ENCODE results near the gene USP36.
"Not testable (repeated sequence)": the region's sequence is repeated elsewhere in the genome, so short reads cannot be mapped to it uniquely, and the experiment has no call there.

USP36 gene

DNA sequence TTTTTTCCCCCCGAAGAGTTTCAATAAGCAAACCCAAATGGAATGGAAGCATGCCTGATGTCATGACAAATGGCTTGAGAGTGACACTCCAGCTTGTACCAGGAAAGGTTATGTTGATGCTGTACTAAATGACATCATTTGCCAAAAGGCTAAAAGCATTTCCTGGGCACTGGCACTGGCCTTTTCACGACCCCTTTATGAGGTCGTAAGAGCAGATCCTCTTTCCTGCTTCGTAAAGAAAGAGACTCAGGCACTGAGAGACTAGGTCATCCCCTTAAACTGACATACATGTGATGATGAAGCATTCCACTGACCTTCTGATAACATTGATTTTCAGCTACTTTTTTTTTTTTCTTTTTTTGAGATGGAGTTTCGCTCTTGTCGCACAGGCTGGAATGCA, 31.9 kb upstream of the USP36 start:
- DNase-seq (ENCODE audit: low spot score): no peak

DNA sequence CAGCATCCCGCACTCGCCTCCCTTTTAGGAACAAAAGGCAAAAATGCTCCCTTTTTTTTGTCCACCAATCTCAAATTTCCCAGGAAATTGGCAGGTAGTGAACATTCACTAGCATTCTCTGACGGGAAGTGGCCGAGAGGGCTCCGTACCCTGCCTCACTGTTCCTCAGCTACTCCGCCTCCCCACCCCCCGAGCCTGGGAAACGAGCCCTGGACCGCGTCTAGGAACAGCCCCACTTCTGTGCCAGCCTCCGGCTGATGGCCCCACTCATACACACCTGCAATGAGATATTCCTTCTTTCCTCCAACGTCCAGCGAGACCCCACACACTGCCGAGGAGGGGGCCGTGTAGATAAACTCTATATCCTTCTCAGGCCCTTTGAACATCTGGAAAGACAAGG, 30.0 kb upstream of the USP36 start:
- DNase-seq (ENCODE audit: low spot score): no peak

GRCh38 chr17:78868391-78868790, 27.8 kb upstream of the USP36 start:
- DNase-seq (ENCODE audit: low spot score): no peak

DNA sequence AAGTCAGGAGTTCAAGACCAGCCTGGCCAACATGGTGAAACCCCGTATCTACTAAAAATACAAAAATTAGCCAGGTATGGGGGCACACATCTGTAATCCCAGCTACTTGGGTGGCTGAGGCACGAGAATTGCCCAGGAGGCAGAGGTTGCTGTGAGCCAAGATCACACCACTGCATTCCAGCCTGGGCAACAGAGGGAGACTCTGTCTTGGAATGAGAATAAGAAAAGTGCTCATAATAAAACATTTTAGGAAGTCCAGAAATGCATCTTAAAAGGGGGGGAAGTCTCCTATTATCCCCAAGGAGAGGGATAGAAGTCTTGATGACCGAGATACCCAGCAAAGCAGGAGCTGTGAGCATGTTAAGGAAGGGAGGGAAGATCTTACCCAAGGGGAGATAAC, 26.4 kb upstream of the USP36 start:
- DNase-seq (ENCODE audit: low spot score): not testable (repeated sequence)

DNA sequence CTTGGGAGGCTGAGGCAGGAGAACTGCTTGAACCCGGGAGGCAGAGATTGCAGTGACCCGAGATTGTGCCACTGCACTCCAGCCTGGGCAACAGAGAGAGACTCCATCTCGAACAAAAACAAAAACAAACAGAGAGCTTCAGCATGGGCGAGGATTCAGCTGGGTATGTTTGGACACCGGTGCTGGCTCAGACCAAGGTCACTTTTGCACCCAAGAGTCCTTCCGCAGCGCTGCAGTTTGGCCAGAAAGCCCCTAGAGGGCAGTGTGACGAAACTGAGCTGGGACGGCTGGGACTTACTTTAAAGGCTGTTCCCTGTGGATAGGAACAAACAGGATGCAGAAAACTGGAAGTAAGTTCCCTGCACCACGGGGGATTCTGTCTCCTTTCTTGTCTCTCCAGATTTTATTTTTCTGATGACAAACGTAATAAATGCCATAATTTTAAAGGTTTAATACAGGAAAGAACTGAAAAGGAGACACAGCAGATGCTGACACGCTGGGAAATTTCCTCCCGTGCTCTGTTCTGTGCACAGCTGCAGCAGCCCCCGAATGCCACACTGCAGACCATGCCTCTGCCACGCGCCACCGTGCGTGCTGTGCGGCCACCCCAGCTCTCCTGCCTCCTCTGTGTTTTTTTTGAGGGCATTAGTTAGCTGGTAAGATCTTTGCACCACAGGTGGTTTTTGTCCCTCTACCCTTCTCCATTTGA, 25.2 kb upstream of the USP36 start:
- DNase-seq (ENCODE audit: low spot score): peak; percentile 86

GRCh38 chr17:78864117-78864516, 23.5 kb upstream of the USP36 start:
- no peak for DNase-seq (ENCODE audit: low spot score)

GRCh38 chr17:78862073-78863023, 21.7 kb upstream of the USP36 start:
- no peak for DNase-seq (ENCODE audit: low spot score)

DNA sequence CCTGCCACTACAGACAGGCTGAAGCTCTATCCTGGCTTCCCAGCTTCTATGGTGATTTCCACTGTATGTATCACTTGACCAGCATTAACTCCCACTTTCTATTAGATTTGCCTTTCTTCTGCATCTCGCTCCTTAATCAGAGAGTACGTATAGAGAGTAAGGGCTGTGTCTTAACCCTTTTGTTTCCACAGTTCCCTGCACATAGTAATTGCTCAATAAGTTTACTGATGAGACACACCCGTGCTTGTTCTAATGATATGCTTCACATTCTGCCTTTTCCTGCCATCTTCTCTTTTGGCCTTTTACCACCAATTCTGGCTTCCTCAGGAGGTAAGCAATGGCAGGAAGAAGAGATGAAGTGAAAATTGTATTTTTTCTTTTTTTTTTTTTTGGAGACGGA, 20.6 kb upstream of the USP36 start:
- DNase-seq (ENCODE audit: low spot score): no peak

GRCh38 chr17:78859051-78859450, 18.4 kb upstream of the USP36 start:
- no peak for DNase-seq (ENCODE audit: low spot score)

DNA sequence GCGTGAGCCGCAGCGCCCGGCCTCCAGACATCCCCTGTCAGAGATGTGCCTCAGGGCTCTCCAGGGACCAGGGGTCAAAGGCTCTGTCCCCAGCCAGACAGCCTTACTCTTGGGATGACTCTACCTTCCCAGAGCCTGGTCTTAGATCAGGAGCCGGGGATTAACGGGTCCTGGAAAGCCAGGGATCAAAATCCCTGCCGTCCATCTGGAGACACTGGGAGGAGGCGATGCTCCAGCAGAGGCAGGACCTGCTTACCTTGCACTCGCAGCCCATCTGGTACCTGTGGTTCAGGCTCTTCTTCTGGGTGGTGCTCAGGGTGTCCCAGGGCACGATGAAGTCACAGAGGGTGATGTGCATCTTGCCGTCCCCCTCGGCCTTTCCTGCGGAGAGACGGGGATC, 16.7 kb upstream of the USP36 start:
- no peak for DNase-seq (ENCODE audit: low spot score)

DNA sequence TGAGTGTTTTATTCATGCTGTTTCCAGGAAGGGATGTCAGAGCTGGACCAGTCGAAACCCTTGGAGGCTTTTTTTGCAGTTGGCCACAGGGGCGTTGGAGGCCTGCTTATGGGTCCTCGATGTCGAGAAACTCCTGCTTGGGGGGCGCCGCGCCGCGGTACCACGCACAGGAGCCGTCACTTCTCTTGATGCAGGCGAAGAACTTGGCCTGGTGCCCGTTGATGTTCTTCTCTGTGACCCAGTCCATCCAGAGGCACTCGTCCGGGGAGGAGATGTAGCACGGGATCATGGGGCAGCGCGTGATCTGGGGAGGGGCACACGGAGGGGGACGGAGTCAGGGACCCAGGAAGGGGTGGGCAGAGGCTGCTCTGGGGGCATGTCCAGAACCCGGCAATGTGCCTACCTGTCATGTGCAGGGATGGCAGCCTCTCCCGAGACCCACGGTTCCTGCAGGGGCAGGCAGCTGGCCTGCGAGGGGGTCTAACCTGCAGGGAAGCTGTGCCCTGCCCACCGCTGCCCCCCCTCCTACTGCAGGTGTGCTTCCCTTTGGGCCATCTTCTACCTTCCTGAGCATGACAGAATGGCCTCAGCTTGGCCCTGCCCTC, 15.0 kb upstream of the USP36 start:
- DNase-seq (ENCODE audit: low spot score): no peak

GRCh38 chr17:78854508-78854907, 13.9 kb upstream of the USP36 start:
- no peak for DNase-seq (ENCODE audit: low spot score)

- DNase-seq (ENCODE audit: low spot score): no peak
Measured at GRCh38 chr17:78853926-78854394, 13.3 kb upstream of the USP36 start.

DNA sequence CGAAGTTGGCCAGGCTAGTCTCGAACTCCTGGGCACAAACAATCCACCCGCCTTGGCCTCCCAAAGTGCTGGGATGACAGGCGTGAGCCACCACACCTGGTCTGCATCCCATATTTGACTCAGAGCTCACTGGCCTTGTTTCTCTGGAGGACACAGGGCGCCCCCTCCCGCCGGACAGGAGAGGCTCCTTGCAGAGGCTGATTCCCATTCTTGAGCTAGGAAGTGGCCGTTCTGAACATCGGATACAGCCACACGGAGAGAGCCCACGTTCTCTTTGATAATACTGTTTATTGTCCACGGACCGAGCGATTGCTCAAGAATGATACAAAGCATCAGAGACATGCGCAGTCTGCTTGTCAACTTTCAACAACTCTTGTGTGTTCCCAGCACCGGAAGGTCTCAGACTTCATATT, 12.1 kb upstream of the USP36 start:
- no peak for DNase-seq (ENCODE audit: low spot score)

DNA sequence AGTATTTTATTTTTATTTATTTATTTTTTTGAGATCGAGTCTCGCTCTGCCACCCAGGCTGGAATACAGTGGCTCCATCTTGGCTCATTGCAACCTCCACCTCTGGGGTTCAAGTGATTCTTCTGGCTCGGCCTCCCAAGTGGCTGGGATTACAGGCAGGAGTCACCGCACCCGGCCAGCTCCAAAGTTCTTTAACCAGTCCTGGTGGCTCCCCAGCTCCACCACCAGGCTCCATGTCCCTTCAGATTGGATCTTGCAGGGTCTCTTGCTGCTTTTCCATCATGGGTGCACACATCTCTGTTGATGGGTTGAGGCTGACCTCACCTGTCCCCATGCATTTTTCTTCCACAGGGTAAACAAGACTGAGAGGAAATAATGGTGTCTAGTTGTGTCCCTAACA, 8.4 kb upstream of the USP36 start:
- no peak for DNase-seq (ENCODE audit: low spot score)

GRCh38 chr17:78847052-78847451, 6.4 kb upstream of the USP36 start:
- no peak for DNase-seq (ENCODE audit: low spot score)

DNA sequence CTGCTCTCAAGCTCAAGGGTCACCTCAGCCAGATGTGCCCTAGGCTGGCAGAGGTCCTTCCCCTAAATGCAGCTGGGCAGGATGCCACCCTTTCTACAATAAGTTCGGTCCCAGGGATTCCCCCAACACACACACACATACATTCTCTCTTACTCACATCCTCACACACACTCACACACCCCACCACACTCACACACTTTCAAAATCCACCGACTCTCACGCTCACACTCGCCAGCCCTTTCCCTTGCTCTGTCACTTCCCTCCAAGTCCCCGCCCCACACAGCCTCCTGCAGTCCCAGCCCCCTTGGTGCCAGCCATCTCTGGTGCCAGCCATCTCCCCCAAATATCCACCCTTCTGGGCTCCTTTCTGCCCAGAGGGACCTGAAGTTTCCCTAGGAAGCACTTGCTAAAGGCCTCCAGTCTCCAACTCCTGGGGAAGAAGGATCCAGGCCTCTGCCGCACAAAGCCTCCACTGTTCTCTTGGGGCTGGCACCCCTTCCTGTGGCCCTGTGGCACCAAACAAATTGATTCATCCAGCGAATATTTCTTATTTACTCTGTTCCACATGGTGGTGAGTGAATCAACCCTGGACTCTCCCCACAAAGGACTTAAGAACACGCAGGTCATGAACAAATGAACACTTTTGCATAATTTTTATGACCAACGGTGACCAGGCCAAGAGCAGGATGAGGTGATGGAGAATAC, 3.8 kb upstream of the USP36 start:
- peak; percentile 57 for DNase-seq (ENCODE audit: low spot score)

- no peak for DNase-seq (ENCODE audit: low spot score)
Measured at GRCh38 chr17:78842881-78843565, 2.4 kb upstream of the USP36 start.

DNA sequence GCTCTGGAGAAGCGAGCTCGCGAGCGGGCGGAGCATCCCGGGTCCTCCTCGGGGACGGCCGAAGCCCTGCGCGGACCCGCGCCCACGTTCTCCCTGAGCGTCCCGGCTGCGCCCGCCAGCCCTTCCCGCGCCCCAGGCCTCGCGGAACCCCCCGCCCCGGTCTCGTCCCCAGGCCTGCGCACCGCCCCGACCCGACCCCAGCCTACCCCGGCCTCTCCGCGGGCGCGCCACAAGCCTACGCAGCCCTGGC, 159 bp downstream of the USP36 start:
- no peak for DNase-seq (ENCODE audit: low spot score)

- DNase-seq (ENCODE audit: low spot score): no peak
Measured at GRCh38 chr17:78839762-78840529, 668 bp downstream of the USP36 start.

- no peak for DNase-seq (ENCODE audit: low spot score)
Measured at GRCh38 chr17:78839235-78839761, 1.3 kb downstream of the USP36 start.

Measured in putamen (tissue), 1 donor.